GM19023 (cell line): ENCODE results near the gene RELCH.

Experiments
- ATAC-seq: cut with Tn5 transposase; IDR thresholded peaks from one replicate; pipeline ENCODE4 v1.9.1; 2021; ENCODE audit warnings: mild to moderate bottlenecking, moderate library complexity; ENCODE audit not compliant: unreplicated experiment

Gene RELCH

GRCh38 chr18:62189208-62189607, 2.2 kb downstream of the RELCH start:
- ATAC-seq, result no peak

DNA sequence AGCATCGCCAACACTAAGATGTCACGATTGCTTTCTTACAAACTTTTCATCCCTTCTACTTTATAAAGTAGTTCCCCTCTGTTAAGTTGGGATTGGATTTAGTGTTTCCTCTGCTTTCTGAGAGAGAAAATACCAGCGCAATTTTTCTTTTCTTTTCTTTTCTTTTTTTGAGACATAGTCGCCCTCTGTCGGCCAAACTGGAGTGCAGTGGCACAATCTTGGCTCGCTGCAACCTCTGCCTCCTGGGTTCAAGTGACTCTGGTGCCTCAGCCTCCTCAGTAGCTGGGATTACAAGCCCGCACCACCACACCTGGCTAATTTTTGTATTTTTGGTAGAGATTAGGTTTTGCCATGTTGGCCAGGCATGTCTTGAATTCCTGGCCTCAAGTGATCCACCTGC, 9.0 kb downstream of the RELCH start:
- ATAC-seq, result no peak

DNA sequence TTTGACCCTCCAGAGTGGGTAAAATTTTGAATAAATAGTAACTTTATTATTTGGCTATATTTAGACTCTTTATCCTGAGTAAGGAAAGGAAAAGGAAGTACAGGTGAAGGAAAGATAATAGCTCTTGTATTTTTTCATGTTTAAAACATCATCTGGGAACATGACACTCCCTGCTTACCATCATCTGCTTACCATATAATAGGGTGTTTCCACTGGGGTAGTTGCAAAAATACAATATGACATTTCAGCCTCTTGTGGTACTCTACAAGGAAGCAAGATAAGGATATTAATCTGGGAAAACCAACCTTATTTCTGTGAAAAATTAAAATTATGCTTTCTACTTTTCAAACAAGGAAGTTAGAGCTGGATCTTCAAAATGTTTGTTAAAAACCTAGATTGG, 9.9 kb downstream of the RELCH start:
- no peak for ATAC-seq

- no peak for ATAC-seq
Measured at GRCh38 chr18:62198259-62198658, 11.2 kb downstream of the RELCH start.

DNA sequence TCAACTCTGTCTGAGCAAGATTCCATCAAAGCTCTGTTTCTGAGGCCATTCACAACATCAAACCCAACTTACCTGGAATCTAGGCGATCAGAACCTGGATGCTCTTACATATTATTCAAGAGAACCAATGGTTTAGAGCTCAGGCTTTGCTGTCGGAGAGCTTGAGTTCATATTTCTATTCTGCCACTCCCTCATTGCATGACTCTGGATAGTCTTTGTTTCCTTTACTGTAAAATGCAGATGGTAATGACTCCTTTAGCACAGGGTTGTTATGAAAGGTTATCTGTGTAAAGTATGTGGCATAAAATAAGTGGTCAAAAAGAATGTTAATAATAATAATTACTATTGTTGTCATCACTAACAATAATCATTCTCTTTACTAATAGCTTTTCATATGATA, 12.6 kb downstream of the RELCH start:
- ATAC-seq, result no peak

DNA sequence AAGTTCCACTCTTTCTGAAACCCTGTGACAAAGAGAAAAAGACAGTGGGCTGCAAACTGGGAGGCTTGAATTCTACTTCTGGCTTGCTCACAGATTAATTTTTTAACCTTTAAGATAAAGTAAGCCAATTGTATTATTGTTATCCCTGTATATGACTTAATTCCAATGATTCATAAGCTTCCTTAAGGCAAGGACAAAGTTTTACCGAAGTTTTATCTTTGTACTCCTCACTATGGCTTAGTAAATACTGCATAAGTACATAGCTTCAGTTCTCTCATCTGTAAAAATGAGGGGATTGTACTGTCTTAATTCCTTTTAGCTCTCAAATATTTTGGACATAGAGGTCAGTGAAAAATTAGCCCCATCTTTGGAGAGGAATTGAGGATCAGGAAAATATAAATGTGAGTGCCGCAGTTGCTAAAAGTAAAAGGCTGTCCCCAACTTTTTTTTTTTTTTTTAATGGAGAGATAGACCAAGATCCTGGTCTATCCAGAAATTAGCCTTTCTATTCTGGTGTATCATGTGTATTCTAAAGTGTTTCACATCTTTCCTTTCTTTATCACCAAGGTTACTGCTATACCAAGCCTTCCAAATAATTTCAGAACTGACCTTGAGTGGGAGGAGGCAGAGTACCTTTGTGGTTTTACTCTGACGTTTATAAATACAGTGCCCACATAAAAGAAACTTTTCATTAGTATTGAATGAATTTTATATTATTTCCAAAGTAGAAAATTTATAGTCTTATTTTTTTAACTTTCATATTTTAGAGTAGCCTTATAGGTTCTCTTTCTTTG, 13.3 kb downstream of the RELCH start:
- ATAC-seq, result no peak

- no peak for ATAC-seq
Measured at GRCh38 chr18:62201870-62202269, 14.8 kb downstream of the RELCH start.

DNA sequence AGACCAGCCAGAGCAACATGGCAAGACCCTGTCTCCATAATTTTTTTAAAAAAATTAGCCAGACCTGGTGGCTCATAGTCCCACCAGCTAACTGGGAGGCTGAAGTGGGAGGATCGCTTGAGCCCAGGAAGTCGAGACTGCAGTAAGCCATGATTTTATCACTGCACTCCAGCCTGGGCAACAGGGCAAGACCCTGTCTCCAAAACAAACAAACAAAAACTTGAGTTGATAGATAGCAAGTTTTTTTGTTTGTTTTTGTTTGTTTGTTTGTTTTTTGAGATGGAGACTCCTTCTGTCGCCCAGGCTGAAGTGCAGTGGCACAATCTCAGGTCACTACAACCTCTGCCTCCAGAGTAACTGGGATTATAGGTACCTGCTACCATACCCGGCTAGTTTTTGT, 18.8 kb downstream of the RELCH start:
- no peak for ATAC-seq

- no peak for ATAC-seq
Measured at GRCh38 chr18:62206593-62206992, 19.5 kb downstream of the RELCH start.

GRCh38 chr18:62209046-62209445, 22.0 kb downstream of the RELCH start:
- no peak for ATAC-seq

DNA sequence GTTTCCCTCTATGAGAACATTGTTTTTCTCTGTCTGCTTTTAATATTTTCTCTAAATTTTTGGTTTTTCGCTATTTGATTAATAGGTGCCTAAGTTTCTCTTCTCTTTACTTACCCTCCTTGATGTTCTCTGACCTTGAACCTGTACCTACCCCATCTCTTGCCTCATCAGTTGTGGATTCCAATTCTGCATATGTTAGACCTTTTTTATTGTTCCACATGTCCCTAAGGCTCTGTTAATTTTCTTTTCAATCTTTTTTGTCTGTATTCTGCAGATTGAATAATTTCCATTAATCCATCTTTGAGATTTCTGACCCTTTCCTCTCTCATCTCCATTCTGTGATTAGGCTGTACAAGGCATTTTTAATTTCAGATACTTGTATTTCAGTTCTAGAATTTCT, 23.1 kb downstream of the RELCH start:
- no peak for ATAC-seq

DNA sequence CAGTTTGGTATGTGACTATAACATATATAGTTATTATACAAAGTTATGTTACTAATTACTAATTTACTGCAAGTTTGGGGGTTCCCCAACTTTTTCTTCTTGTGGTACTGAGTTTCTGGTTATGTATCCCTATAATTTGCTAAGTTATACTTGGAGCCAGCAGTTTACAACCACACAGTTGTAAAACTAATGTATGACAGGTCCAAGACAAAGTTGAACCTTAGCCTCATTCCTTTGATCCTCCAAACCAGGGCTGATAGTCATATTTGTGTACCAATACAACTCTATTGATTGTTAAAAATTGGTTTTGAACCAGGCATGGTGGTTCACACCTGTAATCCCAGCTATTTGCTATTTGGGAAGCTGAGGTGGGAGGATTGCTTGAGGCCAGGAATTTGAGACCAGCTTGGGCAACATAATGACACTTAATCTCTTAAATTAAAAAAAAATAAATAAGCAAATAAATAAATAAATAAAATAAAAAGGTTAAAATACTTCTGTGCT, 24.3 kb downstream of the RELCH start:
- ATAC-seq, result no peak

DNA sequence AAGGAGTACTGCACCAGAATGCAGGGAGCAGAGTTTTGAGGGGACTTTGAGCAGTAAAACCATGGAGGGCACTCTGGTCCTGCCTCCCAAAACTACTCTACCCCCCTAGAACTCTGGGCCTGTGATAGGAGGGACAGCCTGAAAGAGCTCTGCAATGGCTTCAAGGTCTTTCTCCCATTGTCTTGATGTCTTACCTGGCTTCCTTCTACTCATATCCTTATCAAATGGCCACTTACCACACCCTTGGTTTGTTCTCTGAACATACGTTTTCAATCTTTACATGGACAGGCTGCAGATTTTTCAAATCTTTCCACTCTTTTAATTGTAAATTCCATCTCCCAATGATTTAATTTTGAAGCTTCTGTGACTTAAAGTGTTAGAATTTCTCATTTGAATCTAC, 27.7 kb downstream of the RELCH start:
- ATAC-seq, result no peak

- ATAC-seq, result no peak
Measured at GRCh38 chr18:62224229-62224628, 37.2 kb downstream of the RELCH start.

DNA sequence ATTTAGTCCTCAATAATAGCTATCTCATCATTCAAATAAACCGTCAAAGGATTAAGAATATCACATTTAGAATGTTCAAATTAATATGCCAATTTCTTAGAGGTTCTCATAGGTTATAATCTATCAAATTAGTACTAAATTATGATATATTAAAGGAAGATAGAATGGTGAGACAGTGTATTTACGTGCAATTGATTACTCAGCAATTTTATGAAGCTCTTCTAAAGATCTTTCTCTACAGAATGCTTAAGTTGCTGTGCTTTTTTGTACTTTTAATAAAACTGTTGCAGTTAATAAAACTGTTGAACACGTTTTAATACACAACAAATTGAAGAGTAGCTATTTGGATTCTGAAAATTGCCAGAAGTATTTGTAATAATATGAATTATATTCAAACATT, 39.0 kb downstream of the RELCH start:
- no peak for ATAC-seq

DNA sequence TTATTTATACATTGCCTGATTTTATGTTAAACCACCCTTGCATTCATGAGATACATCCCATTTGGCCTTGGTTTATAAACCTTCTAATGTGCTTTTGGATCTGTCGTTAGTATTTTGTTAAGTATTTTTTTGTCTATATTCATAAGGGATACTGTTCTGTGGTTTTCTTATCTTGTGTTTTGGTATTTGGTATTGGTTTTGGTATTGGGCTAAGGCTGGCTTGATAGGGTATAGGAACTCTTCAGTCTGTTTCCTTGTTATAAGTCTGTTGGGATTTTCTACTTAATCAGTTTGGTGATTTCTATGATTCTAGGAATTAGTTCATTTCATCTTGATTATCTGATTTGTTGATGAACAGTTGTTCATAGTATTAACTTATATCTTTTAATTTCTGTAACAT, 49.2 kb downstream of the RELCH start:
- no peak for ATAC-seq

- no peak for ATAC-seq
Measured at GRCh38 chr18:62239475-62239874, 52.4 kb downstream of the RELCH start.

GRCh38 chr18:62242955-62243354, 55.9 kb downstream of the RELCH start:
- no peak for ATAC-seq

DNA sequence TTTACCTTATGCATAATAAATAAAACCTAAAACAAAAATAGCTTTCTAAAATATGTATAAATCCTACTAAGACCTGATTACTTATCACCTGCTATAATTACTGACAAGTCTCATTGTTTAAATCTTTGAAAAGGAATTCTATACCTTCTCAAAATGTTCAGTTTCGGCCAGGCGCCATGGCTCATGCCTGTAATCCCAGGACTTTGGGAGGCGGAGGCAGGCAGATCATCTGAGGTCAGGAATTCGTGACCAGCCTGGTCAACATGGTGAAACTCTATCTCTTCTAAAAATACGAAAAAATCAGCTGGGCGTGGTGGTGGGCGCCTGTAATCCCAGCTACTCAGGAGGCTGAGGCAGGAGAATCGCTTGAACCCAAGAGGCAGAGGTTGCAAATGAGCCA, 58.1 kb downstream of the RELCH start:
- no peak for ATAC-seq

- ATAC-seq, result no peak
Measured at GRCh38 chr18:62245699-62246098, 58.6 kb downstream of the RELCH start.

DNA sequence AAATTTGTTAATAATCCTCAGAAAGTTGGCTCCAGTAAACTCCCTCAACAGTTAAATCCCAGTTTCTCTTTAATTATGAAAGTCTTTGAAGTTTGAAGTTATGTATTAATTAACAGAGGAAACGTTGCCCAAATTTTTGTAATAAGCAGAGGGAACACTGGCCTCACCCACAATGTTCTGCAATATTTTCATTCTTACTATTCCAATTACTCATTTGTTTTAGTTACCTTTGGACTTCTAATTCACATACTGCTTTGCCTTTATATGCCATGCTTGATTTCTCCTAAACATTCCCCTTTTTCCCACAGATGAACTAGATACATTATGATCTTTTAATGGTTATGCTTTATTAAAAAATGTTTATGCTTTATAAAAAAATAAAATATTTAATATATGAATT, 61.3 kb downstream of the RELCH start:
- ATAC-seq, result no peak

GRCh38 chr18:62249478-62250097, 62.5 kb downstream of the RELCH start:
- peak; percentile 71 for ATAC-seq

- ATAC-seq, result no peak
Measured at GRCh38 chr18:62250475-62250874, 63.4 kb downstream of the RELCH start.
